T-helper 1 cell treated with Interleukin-12 subunit alpha and Interleukin-12 subunit beta and Interleukin-4 antibody, amounts not matched to agents 30 ng/mL and 1 ng/mL, for 36 hours (primary cell): Measurements from ENCODE around the gene LGR5. TPM values are rescaled to one million over a fixed set of nuclear protein-coding genes. Genes with fewer than 3 reads are reported as not detected.

Experiments
- intact Hi-C: fragments of 100-400 bp; cut with micrococcal nuclease; formaldehyde crosslinking; loops from one replicate; pipeline ENCODE4 v1.15.1; 2024
- total RNA-seq: library from RNA; stranded (reverse); gene quantifications from 2 replicates; pipeline ENCODE4 v1.2.3, GENCODE V29; 2022

The LGR5 gene
- not detected in 2 replicates for total RNA-seq

GRCh38 chr12:71439613-71440344, at the start of gene LGR5:
Gene LGR5 (plus strand): TSS chr12:71439798. CDS start chr12:71440081, 283 bp downstream.
- intact Hi-C loops = no loop called here

GRCh38 chr12:71392521-71393145, 47.0 kb upstream of the LGR5 start:
- intact Hi-C loops = loop anchor here (5.0 kb wide), 1 partner anchor 660 kb away; no protein-coding TSS in a partner anchor

- intact Hi-C loops = loop anchor here (5.0 kb wide), 1 partner anchor 661 kb away; no protein-coding TSS in a partner anchor
These were observed 46.0 kb upstream of the LGR5 start for GRCh38 chr12:71393625-71394024.

- intact Hi-C loops = no loop called here
These were observed 42.1 kb upstream of the LGR5 start for GRCh38 chr12:71397433-71397954.

- intact Hi-C loops = no loop called here
These were observed 40.4 kb upstream of the LGR5 start for GRCh38 chr12:71399197-71399596.

- intact Hi-C loops = no loop called here
These were observed 39.1 kb upstream of the LGR5 start for GRCh38 chr12:71400481-71400880.

- intact Hi-C loops = no loop called here
These were observed 33.7 kb upstream of the LGR5 start for GRCh38 chr12:71405884-71406283.

GRCh38 chr12:71407732-71408131, 31.9 kb upstream of the LGR5 start:
- intact Hi-C loops = no loop called here

- intact Hi-C loops = loop anchor here (10.0 kb wide), 1 partner anchor 144 kb away; no protein-coding TSS in a partner anchor
These were observed 28.8 kb upstream of the LGR5 start for GRCh38 chr12:71410844-71411243.

- intact Hi-C loops = loop anchor here (10.0 kb wide), 1 partner anchor 143 kb away; no protein-coding TSS in a partner anchor
These were observed 28.0 kb upstream of the LGR5 start for GRCh38 chr12:71411635-71412034.

GRCh38 chr12:71415336-71416231, 24.0 kb upstream of the LGR5 start:
- intact Hi-C loops = loop anchor here (1.0 to 10.0 kb wide), 4 partner anchors 139 to 332 kb away; no protein-coding TSS in a partner anchor

GRCh38 chr12:71417181-71417580, 22.4 kb upstream of the LGR5 start:
- intact Hi-C loops = loop anchor here (10.0 kb wide), 1 partner anchor 138 kb away; no protein-coding TSS in a partner anchor

GRCh38 chr12:71420775-71421406, 18.7 kb upstream of the LGR5 start:
- intact Hi-C loops = no loop called here

GRCh38 chr12:71425568-71426299, 13.9 kb upstream of the LGR5 start:
- intact Hi-C loops = no loop called here

- intact Hi-C loops = no loop called here
These were observed 13.1 kb upstream of the LGR5 start for GRCh38 chr12:71426300-71427047.

GRCh38 chr12:71430756-71431155, 8.8 kb upstream of the LGR5 start:
- intact Hi-C loops = no loop called here

- intact Hi-C loops = no loop called here
These were observed 7.6 kb upstream of the LGR5 start for GRCh38 chr12:71431991-71432390.

GRCh38 chr12:71432936-71433335, 6.7 kb upstream of the LGR5 start:
- intact Hi-C loops = no loop called here

- intact Hi-C loops = no loop called here
These were observed 2.9 kb upstream of the LGR5 start for GRCh38 chr12:71436696-71437095.
